HCT116 (cell line): ENCODE data around the gene MEPCE. TPM values are rescaled to one million over a fixed set of nuclear protein-coding genes. Genes with fewer than 3 reads are reported as not detected.

Experiments
- ATAC-seq: fragments of 200-7000 bp; cut with Tn5 transposase; 2 replicates; pipeline ENCODE4 v1.9.1; 2020; ENCODE audit warnings: mild to moderate bottlenecking, moderate library complexity
- BruUV-seq: library from RNA; stranded (reverse); fragments of 400-500 nt; replicated peaks from 2 replicates; lab custom pipeline; 2021; lab: Mats Ljungman, UMichigan
- CTCF ChIA-PET: fragments of 300-600 bp; sonication (Branson Sonifier 250); formaldehyde crosslinking; loops from one replicate; lab custom pipeline; 2021; ENCODE audit warnings: antibody characterized with exemption; lab: Charles Lee
- POLR2A ChIA-PET: fragments of 300-600, 350-600 bp; sonication (Branson Sonifier 250); formaldehyde crosslinking; loops from one replicate; lab custom pipeline; 2021; ENCODE audit warnings: antibody characterized with exemption; lab: Charles Lee
- RAD21 ChIA-PET, 2 experiments: fragments of 300-600 bp; sonication (Branson Sonifier 250); formaldehyde crosslinking; loops; one replicate each; lab custom pipeline; 2023; ENCODE audit warnings: low total read pairs in 2 of 2; ENCODE audit not compliant: uncharacterized antibody in 2 of 2, unreplicated experiment in 2 of 2, low non-redundant PET in 1 of 2; lab: Charles Lee
- DNase-seq: peaks from one replicate; pipeline ENCODE4 v3.0.0-alpha.2; 2010; ENCODE audit warnings: low read depth, low spot score
- H2AFZ ChIP-seq: fragments of 200-600 bp; shearing (Covaris generic), sonication (generic); 2 replicates; pipeline ENCODE4 v1.6.1; 2017; ENCODE audit warnings: low read depth, mixed run types, mixed read lengths, antibody characterized with exemption, low read length; ENCODE audit not compliant: poor library complexity, severe bottlenecking
- H3K27ac ChIP-seq: 2 replicates; pipeline ENCODE4 v1.5.1; 2012; ENCODE audit warnings: low read depth, low read length
- H3K27me3 ChIP-seq: fragments of 200-600 bp; sonication (generic); 2 replicates; pipeline ENCODE4 v1.6.1; 2016; ENCODE audit warnings: mixed run types, low read length, mixed read lengths; ENCODE audit not compliant: insufficient read depth
- H3K36me3 ChIP-seq, 2 experiments: fragments of 200-500 bp in 1 of 2; fragments of 200-600 bp in 1 of 2; sonication (Bioruptor generic) in 1 of 2; sonication (generic) in 1 of 2; 2 replicates each; pipeline versions ENCODE4 v1.5.1 to v1.6.1; 2014 to 2016; ENCODE audit warnings: low read length in 2 of 2, inconsistent platforms in 1 of 2, mixed read lengths in 1 of 2, mixed run types in 1 of 2; ENCODE audit not compliant: insufficient read depth in 2 of 2, control insufficient read depth in 1 of 2
- H3K4me1 ChIP-seq, 2 experiments: fragments of 200-600 bp in 1 of 2; sonication (generic) in 1 of 2; 2 replicates each; pipeline versions ENCODE4 v1.5.1 to v1.6.1; 2012 to 2017; ENCODE audit warnings: low read length in 2 of 2, inconsistent platforms in 1 of 2, mild to moderate bottlenecking in 1 of 2, mixed read lengths in 1 of 2, mixed run types in 1 of 2, moderate library complexity in 1 of 2; ENCODE audit not compliant: insufficient read depth in 2 of 2, control insufficient read depth in 1 of 2
- H3K4me2 ChIP-seq: fragments of 200-600 bp; sonication (generic); 2 replicates; pipeline ENCODE4 v1.6.1; 2017; ENCODE audit warnings: mixed run types, low read length, mixed read lengths
- H3K4me3 ChIP-seq, 2 experiments: fragments of 200-600 bp in 1 of 2; sonication (generic) in 1 of 2; replicated peaks in 1 of 2; 2 replicates each; pipeline ENCODE4 v1.5.1; 2011 to 2016; ENCODE audit warnings: low read length in 2 of 2, control low read depth in 1 of 2, low read depth in 1 of 2, mild to moderate bottlenecking in 1 of 2, mixed read lengths in 1 of 2, mixed run types in 1 of 2
- H3K79me2 ChIP-seq: fragments of 200-600 bp; sonication (generic); 2 replicates; pipeline ENCODE4 v1.6.1; 2017; ENCODE audit warnings: mild to moderate bottlenecking, mixed run types, low read length, moderate library complexity, mixed read lengths; ENCODE audit not compliant: insufficient read depth
- H3K9ac ChIP-seq: fragments of 200-600 bp; sonication (generic); 2 replicates; pipeline ENCODE4 v1.6.1; 2016; ENCODE audit warnings: low read length, mixed read lengths
- H3K9me2 ChIP-seq: fragments of 200-600 bp; sonication (generic), shearing (Covaris generic); 2 replicates; pipeline ENCODE4 v1.6.1; 2017; ENCODE audit warnings: mixed run types, mild to moderate bottlenecking, moderate library complexity; ENCODE audit not compliant: insufficient read depth
- H3K9me3 ChIP-seq, 2 experiments: fragments of 200-500 bp in 1 of 2; fragments of 200-600 bp in 1 of 2; sonication (Bioruptor generic) in 1 of 2; sonication (generic) in 1 of 2; 2 replicates each; pipeline ENCODE4 v1.6.1; 2014 to 2017; ENCODE audit warnings: low read length in 2 of 2, mixed read lengths in 2 of 2, inconsistent platforms in 1 of 2, low read depth in 1 of 2, mild to moderate bottlenecking in 1 of 2, mixed run types in 1 of 2, moderate library complexity in 1 of 2; ENCODE audit not compliant: control insufficient read depth in 1 of 2, insufficient read depth in 1 of 2
- H4K20me1 ChIP-seq: fragments of 200-600 bp; sonication (generic), shearing (Covaris generic); 2 replicates; pipeline ENCODE4 v1.6.1; 2017; ENCODE audit warnings: mixed run types, mild to moderate bottlenecking, moderate library complexity; ENCODE audit not compliant: insufficient read depth
- CEBPB ChIP-seq: IDR thresholded peaks from 2 replicates; pipeline ENCODE4 v1.6.1; 2012; ENCODE audit warnings: low read depth
- SRF ChIP-seq: IDR thresholded peaks from 2 replicates; pipeline ENCODE4 v1.6.1; 2012; ENCODE audit warnings: low read depth
- YY1 ChIP-seq: IDR thresholded peaks from 2 replicates; pipeline ENCODE4 v1.6.1; 2011; ENCODE audit warnings: low read length, low read depth, moderate library complexity, mild to moderate bottlenecking; ENCODE audit not compliant: insufficient replicate concordance; ENCODE audit errors: extremely low read depth
- intact Hi-C: fragments of 100-400 bp; cut with micrococcal nuclease; formaldehyde crosslinking; loops from 2 replicates; pipeline ENCODE4 v1.10.0; 2022
- total RNA-seq: library from RNA; stranded (reverse); gene quantifications from one replicate; pipeline ENCODE4 v1.2.1, GENCODE V29; 2021; ENCODE audit not compliant: unreplicated experiment
- TF ChIP-seq, protein P1 (sequence below): IDR thresholded peaks from 2 replicates; pipeline ENCODE4 v1.6.1; 2011; ENCODE audit warnings: mild to moderate bottlenecking, low read length, moderate library complexity; ENCODE audit not compliant: insufficient replicate concordance; ENCODE audit errors: extremely low read depth
- TF ChIP-seq, protein P2 (sequence below): IDR thresholded peaks from 2 replicates; pipeline ENCODE4 v1.6.1; 2012; ENCODE audit warnings: low read depth

MEPCE gene
- total RNA-seq, 1 experiment from 2014 or later, result 44.4 TPM

DNA sequence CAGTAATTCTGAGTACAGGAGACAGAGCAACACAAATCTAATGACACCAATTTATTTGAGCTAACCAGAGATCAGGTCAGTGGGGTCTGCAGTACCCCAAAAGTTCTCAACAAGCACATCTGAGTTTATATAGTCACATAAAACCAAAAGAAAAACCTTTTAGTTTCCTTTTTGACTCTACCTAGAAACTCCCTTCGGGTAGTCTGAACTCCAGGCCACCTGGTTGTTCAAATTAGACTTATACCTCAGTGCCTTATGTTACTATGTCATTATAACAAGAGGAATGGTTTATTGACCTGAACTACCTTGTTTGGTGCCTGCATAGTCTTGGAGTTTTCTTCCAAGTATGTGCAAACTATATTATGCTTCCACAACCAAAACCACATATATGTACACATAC lies 15.7 kb upstream of the MEPCE start:
- RAD21 ChIA-PET, result no interaction called here
- no peaks in the 10 kb centered on the region for H3K9me2 ChIP-seq
- H3K36me3 ChIP-seq, result no peaks in the 10 kb centered on the region
- no peak overlapping the region for H3K4me2 ChIP-seq
- no peaks in the 10 kb centered on the region for H3K79me2 ChIP-seq
- H3K27me3 ChIP-seq, result peaks cover 4% of the 10 kb centered on the region; the same call in 1 of the 2 replicates
- H2AFZ ChIP-seq, result no peak overlapping the region
- no peaks in the 10 kb centered on the region for H3K4me1 ChIP-seq
- H4K20me1 ChIP-seq, result no peaks in the 10 kb centered on the region
- H3K9me3 ChIP-seq, result no peaks in the 10 kb centered on the region
- H3K4me3 ChIP-seq, result no peak overlapping the region
- no peak overlapping the region for H3K9ac ChIP-seq
- CTCF ChIA-PET, result no interaction called here
- POLR2A ChIA-PET, result no interaction called here
- no peak for TF ChIP-seq SRF
- TF ChIP-seq, protein P1, sequence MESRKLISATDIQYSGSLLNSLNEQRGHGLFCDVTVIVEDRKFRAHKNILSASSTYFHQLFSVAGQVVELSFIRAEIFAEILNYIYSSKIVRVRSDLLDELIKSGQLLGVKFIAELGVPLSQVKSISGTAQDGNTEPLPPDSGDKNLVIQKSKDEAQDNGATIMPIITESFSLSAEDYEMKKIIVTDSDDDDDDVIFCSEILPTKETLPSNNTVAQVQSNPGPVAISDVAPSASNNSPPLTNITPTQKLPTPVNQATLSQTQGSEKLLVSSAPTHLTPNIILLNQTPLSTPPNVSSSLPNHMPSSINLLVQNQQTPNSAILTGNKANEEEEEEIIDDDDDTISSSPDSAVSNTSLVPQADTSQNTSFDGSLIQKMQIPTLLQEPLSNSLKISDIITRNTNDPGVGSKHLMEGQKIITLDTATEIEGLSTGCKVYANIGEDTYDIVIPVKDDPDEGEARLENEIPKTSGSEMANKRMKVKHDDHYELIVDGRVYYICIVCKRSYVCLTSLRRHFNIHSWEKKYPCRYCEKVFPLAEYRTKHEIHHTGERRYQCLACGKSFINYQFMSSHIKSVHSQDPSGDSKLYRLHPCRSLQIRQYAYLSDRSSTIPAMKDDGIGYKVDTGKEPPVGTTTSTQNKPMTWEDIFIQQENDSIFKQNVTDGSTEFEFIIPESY, result no peak
- BruUV-seq, result no TSS peak
- ATAC-seq (no peak), DNase-seq (no peak)
- intact Hi-C loops, result no loop called here
- no peak overlapping the region for H3K27ac ChIP-seq

- POLR2A ChIA-PET, result no interaction called here
- no peak for ATAC-seq
- TF ChIP-seq YY1 (no peak), CEBPB (no peak)
- TF ChIP-seq, protein P2, sequence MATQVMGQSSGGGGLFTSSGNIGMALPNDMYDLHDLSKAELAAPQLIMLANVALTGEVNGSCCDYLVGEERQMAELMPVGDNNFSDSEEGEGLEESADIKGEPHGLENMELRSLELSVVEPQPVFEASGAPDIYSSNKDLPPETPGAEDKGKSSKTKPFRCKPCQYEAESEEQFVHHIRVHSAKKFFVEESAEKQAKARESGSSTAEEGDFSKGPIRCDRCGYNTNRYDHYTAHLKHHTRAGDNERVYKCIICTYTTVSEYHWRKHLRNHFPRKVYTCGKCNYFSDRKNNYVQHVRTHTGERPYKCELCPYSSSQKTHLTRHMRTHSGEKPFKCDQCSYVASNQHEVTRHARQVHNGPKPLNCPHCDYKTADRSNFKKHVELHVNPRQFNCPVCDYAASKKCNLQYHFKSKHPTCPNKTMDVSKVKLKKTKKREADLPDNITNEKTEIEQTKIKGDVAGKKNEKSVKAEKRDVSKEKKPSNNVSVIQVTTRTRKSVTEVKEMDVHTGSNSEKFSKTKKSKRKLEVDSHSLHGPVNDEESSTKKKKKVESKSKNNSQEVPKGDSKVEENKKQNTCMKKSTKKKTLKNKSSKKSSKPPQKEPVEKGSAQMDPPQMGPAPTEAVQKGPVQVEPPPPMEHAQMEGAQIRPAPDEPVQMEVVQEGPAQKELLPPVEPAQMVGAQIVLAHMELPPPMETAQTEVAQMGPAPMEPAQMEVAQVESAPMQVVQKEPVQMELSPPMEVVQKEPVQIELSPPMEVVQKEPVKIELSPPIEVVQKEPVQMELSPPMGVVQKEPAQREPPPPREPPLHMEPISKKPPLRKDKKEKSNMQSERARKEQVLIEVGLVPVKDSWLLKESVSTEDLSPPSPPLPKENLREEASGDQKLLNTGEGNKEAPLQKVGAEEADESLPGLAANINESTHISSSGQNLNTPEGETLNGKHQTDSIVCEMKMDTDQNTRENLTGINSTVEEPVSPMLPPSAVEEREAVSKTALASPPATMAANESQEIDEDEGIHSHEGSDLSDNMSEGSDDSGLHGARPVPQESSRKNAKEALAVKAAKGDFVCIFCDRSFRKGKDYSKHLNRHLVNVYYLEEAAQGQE, result no peak
- TF ChIP-seq, all 23 proteins: peak for 0
- DNase-seq, result no peak
- intact Hi-C loops, result no loop called here
- Histone ChIP-seq H3K27ac (no peak overlapping the region), H3K4me1 (no peaks in the 10 kb centered on the region), H3K36me3 (no peaks in the 10 kb centered on the region), H3K27me3 (peaks cover 2% of the 10 kb centered on the region; the same call in 1 of the 2 replicates), H3K4me3 (no peak overlapping the region), H3K9ac (no peak overlapping the region), H3K79me2 (no peaks in the 10 kb centered on the region), H4K20me1 (no peaks in the 10 kb centered on the region), H2AFZ (no peak overlapping the region), H3K4me2 (no peak overlapping the region), H3K9me3 (no peaks in the 10 kb centered on the region), H3K9me2 (no peaks in the 10 kb centered on the region)
- BruUV-seq, result no TSS peak
- RAD21 ChIA-PET, result no interaction called here
- CTCF ChIA-PET, result interaction anchor here (1.3 kb wide), 1 partner anchor 7 kb away, joined by 7 read pairs; no protein-coding TSS in a partner anchor
Measured at GRCh38 chr7:100415448-100415847, 14.2 kb upstream of the MEPCE start.
